Measurements from ENCODE around the gene SEZ6L.

Gene SEZ6L

GRCh38 chr22:26303475-26303874, 134.2 kb downstream of the SEZ6L start:
- DNase-seq, result no peak

GRCh38 chr22:26304730-26305129, 135.5 kb downstream of the SEZ6L start:
- no peak for DNase-seq

GRCh38 chr22:26308467-26308866, 139.2 kb downstream of the SEZ6L start:
- DNase-seq, result no peak

GRCh38 chr22:26310616-26311015, 141.4 kb downstream of the SEZ6L start:
- DNase-seq, result no peak

- DNase-seq, result no peak
Measured at GRCh38 chr22:26313291-26313690, 144.0 kb downstream of the SEZ6L start.

GRCh38 chr22:26314171-26314570, 144.9 kb downstream of the SEZ6L start:
- no peak for DNase-seq

- no peak for DNase-seq
Measured at GRCh38 chr22:26314656-26315055, 145.4 kb downstream of the SEZ6L start.

GRCh38 chr22:26316732-26317285, 147.5 kb downstream of the SEZ6L start:
- DNase-seq, result no peak

- DNase-seq, result no peak
Measured at GRCh38 chr22:26318975-26319374, 149.7 kb downstream of the SEZ6L start.

- no peak for DNase-seq
Measured at GRCh38 chr22:26320447-26320846, 151.2 kb downstream of the SEZ6L start.

- DNase-seq, result no peak
Measured at GRCh38 chr22:26321469-26321913, 152.2 kb downstream of the SEZ6L start.

GRCh38 chr22:26322179-26322905, 153.1 kb downstream of the SEZ6L start:
- no peak for DNase-seq

GRCh38 chr22:26323013-26323412, 153.8 kb downstream of the SEZ6L start:
- no peak for DNase-seq

- DNase-seq, result no peak
Measured at GRCh38 chr22:26324150-26324549, 154.9 kb downstream of the SEZ6L start.

- no peak for DNase-seq
Measured at GRCh38 chr22:26325641-26326040, 156.4 kb downstream of the SEZ6L start.

- no peak for DNase-seq
Measured at GRCh38 chr22:26326803-26327202, 157.5 kb downstream of the SEZ6L start.

GRCh38 chr22:26327306-26327705, 158.0 kb downstream of the SEZ6L start:
- DNase-seq, result no peak

- DNase-seq, result no peak
Measured at GRCh38 chr22:26328221-26328620, 159.0 kb downstream of the SEZ6L start.

GRCh38 chr22:26330971-26331625, 161.8 kb downstream of the SEZ6L start:
- DNase-seq, result peak; percentile 37

GRCh38 chr22:26333088-26333800, 164.0 kb downstream of the SEZ6L start:
- DNase-seq, result no peak

GRCh38 chr22:26334232-26334631, 165.0 kb downstream of the SEZ6L start:
- DNase-seq, result no peak

GRCh38 chr22:26336773-26337172, 167.5 kb downstream of the SEZ6L start:
- no peak for DNase-seq

- no peak for DNase-seq
Measured at GRCh38 chr22:26339755-26340154, 170.5 kb downstream of the SEZ6L start.

Measured in stimulated activated CD4-positive, alpha-beta T cell treated with anti-CD3 and anti-CD28 coated beads, Interleukin-12 subunit alpha, Interleukin-12 subunit beta, amount 100 ng/mL, for 4 hours (primary cell).